Sigmoid colon (tissue), 7 donors: ENCODE data around the gene FAM120B. TPM values are rescaled to one million over a fixed set of nuclear protein-coding genes. Genes with fewer than 3 reads are reported as not detected.

Source experiments
- DNase-seq: peaks from one replicate; pipeline ENCODE4 v3.0.0-alpha.2; 2019
- H3K27ac ChIP-seq, 4 donors: fragments of 200-600 bp; sonication (generic); one replicate each; pipeline ENCODE4 v1.5.1; 2016 to 2019; ENCODE audit warnings: mild to moderate bottlenecking in 1 of 4
- H3K27me3 ChIP-seq, 3 donors: fragments of 200-600 bp; sonication (generic); one replicate each; pipeline ENCODE4 v1.5.1; 2019; ENCODE audit warnings: mild to moderate bottlenecking in 1 of 3
- H3K36me3 ChIP-seq, 4 donors: fragments of 200-600 bp; sonication (generic); one replicate each; pipeline ENCODE4 v1.5.1; 2016 to 2019
- H3K4me1 ChIP-seq, 4 donors: fragments of 200-600 bp; sonication (generic); one replicate each; pipeline ENCODE4 v1.5.1; 2017 to 2019
- H3K4me3 ChIP-seq, 4 donors: fragments of 200-600 bp; sonication (generic); one replicate each; pipeline ENCODE4 v1.5.1; 2017 to 2019; ENCODE audit warnings: mild to moderate bottlenecking in 2 of 4, moderate library complexity in 1 of 4
- H3K9me3 ChIP-seq, 4 donors: fragments of 200-600 bp in 3 of 4; sonication (generic) in 3 of 4; one replicate each; pipeline versions ENCODE4 v1.5.1 to v1.6.1; 2013 to 2019
- EP300 ChIP-seq, 4 donors: sonication (generic); formaldehyde crosslinking; IDR thresholded peaks; one replicate each; pipeline ENCODE4 v1.6.1; 2017; ENCODE audit warnings: antibody characterized with exemption in 4 of 4
- POLR2A ChIP-seq, 2 donors: fragments of 450-650 bp; IDR thresholded peaks; one replicate each; pipeline ENCODE4 v1.6.1; 2016; ENCODE audit warnings: antibody characterized with exemption in 2 of 2, mild to moderate bottlenecking in 2 of 2, moderate library complexity in 2 of 2
- POLR2AphosphoS5 ChIP-seq, 4 donors: sonication (generic); formaldehyde crosslinking; IDR thresholded peaks; one replicate each; pipeline ENCODE4 v1.6.1; 2017; ENCODE audit warnings: antibody characterized with exemption in 4 of 4
- WGBS, 2 donors: extraction: QIAGEN DNeasy Blood & Tissue Kit; methylation state at CpG; one replicate each; pipeline ENCODE4 v1.1.7; 2013; 5-methylcytosine and 5-hydroxymethylcytosine counted together
- intact Hi-C: fragments of 100-400 bp; cut with DNase I; formaldehyde crosslinking; loops from one replicate; pipeline ENCODE4 v1.15.1; 2023
- polyA plus RNA-seq, 3 donors: library from polyadenylated mRNA; stranded (reverse); fragments of 200-250 nt; gene quantifications; one replicate each; pipeline ENCODE4 v1.2.3, GENCODE V29; 2013
- total RNA-seq, 4 donors: library from RNA; depleted of rRNA; stranded (reverse); fragments of >200 nt; gene quantifications; one replicate each; pipeline ENCODE4 v1.1.0, GENCODE V29; 2016
- TF ChIP-seq, protein P1 (sequence below), 4 experiments: fragments of 450-650 bp in 3 of 4; fragments of 200-600 bp in 1 of 4; IDR thresholded peaks; one replicate each; pipeline ENCODE4 v1.5.1; 2016 to 2019; ENCODE audit warnings: antibody characterized with exemption in 4 of 4, mild to moderate bottlenecking in 3 of 4, moderate library complexity in 2 of 4
- donor health status: healthy with polysubstance abuse.
- donor health status: Bipolar disorder and iron deficiency.
- donor health status: healthy.

FAM120B gene
- total and polyA plus RNA-seq, 7 donors = 5.5 to 55.0 (median 29.6) TPM

DNA sequence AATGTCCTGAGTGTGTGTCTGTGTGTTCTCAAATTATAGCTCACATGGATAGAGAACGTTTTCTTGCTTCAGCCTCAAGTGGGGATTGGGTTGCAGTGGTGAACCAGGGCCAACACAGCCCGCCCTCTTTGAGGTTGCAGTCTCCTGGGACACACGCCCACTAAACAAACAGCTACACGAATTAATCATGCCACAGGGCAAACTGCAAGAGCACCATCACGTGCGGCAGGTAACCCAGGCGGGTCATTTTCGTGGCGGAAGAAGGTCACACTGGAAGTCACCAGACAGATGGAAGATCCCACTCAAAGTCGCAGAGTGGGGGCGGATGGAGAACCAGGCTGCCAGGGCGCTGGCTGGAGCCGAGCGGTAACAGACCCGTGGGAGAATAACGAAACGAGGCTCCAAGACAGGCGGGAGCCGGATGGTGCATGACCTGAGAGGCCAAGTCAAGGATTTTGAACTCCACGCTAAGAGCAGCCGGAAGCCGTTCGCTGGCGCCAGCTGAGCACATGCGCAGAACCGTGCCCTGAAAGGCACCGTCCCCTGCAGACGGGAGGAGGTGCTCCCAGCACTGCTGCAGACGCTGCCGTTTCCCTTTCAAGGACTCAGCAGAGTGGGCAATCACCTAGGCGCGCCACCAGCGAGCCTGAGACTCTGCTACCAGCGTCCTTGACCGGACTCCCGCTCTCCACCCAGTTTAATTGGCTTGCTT lies 26.4 kb upstream of the FAM120B start:
- H3K27ac ChIP-seq = peak overlapping the region; percentile 23 to 53 (median 49)
- 8 to 52% methylated on average over 36 of the region's 36 CpGs for WGBS, 2 donors
- intact Hi-C loops = no loop called here
- H3K4me3 ChIP-seq = peak overlapping the region in 3 of 4 donors; percentile 22 to 44 (median 27)
- TF ChIP-seq POLR2A (IDR thresholded peaks at IDR 0.05) (no peak), POLR2AphosphoS5 (IDR thresholded peaks at IDR 0.05) (peak in 1 of 4 donors; percentile 35), EP300 (IDR thresholded peaks at IDR 0.05) (no peak)
- TF ChIP-seq, protein P1, sequence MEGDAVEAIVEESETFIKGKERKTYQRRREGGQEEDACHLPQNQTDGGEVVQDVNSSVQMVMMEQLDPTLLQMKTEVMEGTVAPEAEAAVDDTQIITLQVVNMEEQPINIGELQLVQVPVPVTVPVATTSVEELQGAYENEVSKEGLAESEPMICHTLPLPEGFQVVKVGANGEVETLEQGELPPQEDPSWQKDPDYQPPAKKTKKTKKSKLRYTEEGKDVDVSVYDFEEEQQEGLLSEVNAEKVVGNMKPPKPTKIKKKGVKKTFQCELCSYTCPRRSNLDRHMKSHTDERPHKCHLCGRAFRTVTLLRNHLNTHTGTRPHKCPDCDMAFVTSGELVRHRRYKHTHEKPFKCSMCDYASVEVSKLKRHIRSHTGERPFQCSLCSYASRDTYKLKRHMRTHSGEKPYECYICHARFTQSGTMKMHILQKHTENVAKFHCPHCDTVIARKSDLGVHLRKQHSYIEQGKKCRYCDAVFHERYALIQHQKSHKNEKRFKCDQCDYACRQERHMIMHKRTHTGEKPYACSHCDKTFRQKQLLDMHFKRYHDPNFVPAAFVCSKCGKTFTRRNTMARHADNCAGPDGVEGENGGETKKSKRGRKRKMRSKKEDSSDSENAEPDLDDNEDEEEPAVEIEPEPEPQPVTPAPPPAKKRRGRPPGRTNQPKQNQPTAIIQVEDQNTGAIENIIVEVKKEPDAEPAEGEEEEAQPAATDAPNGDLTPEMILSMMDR (IDR thresholded peaks at IDR 0.05) = no peak
- H3K9me3 ChIP-seq = no peaks in the 10 kb centered on the region
- peaks cover 0 to 14% (median 0%) of the 10 kb centered on the region in 4 donors for H3K36me3 ChIP-seq
- peak; percentile 76 for DNase-seq
- H3K27me3 ChIP-seq = peaks cover 0 to 3% (median 0%) of the 10 kb centered on the region in 3 donors
- no peaks in the 10 kb centered on the region for H3K4me1 ChIP-seq

GRCh38 chr6:170280689-170281045 lies 25.9 kb upstream of the FAM120B start:
- Histone ChIP-seq H3K4me1 (no peaks in the 10 kb centered on the region), H3K27me3 (peaks cover 0 to 3% (median 0%) of the 10 kb centered on the region in 3 donors), H3K4me3 (peak overlapping the region in 3 of 4 donors; percentile 22 to 44 (median 27)), H3K27ac (peak overlapping the region; percentile 23 to 53 (median 49)), H3K36me3 (peaks cover 0 to 16% (median 0%) of the 10 kb centered on the region in 4 donors), H3K9me3 (no peaks in the 10 kb centered on the region)
- WGBS, 2 donors = 13 to 62% methylated on average over 23 of the region's 23 CpGs
- TF ChIP-seq, protein P1 (IDR thresholded peaks at IDR 0.05) = no peak
- no peak for TF ChIP-seq EP300 (IDR thresholded peaks at IDR 0.05)
- TF ChIP-seq POLR2AphosphoS5 (IDR thresholded peaks at IDR 0.05) = no peak
- no peak for TF ChIP-seq POLR2A (IDR thresholded peaks at IDR 0.05)
- DNase-seq = no peak
- intact Hi-C loops = no loop called here

DNA sequence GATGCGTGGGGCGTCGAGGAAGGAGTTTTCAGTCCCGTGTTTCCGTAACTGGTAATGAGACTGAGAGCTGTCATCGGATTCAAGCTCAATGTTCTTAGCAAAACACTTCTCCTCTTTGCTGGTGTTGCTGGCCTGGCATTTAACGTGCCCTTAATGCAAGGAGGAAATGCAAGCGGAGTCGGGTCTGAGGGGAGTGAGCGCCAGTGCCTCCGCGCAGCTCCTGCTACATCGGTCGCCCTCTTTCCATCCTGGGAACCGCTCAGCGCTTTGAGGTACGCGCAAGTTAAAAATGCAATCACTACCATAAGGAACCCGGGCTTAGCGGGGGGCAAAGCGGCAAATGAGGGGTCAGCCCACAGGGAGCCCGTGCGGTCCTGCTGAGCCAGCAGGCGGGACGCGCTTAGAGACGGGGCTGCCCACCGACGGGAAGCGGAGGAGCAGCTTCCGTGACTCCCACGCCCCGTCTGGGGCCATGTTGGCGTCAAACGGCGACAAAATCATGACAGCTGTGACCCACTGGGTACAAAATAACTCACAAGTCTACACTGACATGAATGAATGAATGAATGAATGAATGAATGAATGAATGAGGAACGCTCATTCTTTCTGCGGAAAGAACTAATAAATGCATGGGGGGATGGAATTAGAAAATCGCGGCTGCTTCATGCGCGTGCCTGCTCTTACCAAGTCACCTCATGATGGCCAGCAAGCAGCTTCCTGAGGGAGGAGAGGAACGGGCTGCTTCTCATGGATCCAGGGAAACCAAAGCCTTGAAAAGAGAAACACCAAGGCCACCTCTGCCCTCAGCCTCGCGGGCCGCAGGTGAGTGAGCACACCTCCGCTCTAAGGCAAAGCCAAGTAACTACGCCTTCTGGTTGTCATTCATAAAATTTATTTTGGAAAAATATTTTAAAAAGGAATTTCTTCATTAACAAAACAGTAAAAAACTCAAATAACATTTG lies 24.9 kb upstream of the FAM120B start:
- WGBS, 2 donors = 91 to 95% methylated on average over 48 of the region's 48 CpGs
- H3K27ac ChIP-seq = no peak overlapping the region
- intact Hi-C loops = no loop called here
- peak; percentile 33 for DNase-seq
- H3K36me3 ChIP-seq = peaks cover 0 to 16% (median 0%) of the 10 kb centered on the region in 4 donors
- H3K4me3 ChIP-seq = no peak overlapping the region
- no peaks in the 10 kb centered on the region for H3K9me3 ChIP-seq
- TF ChIP-seq POLR2AphosphoS5 (IDR thresholded peaks at IDR 0.05) (no peak), POLR2A (IDR thresholded peaks at IDR 0.05) (no peak), EP300 (IDR thresholded peaks at IDR 0.05) (no peak)
- TF ChIP-seq, protein P1 (IDR thresholded peaks at IDR 0.05) = no peak
- H3K27me3 ChIP-seq = peaks cover 0 to 11% (median 4%) of the 10 kb centered on the region in 3 donors
- H3K4me1 ChIP-seq = no peaks in the 10 kb centered on the region

GRCh38 chr6:170282512-170283158 lies 23.9 kb upstream of the FAM120B start:
- peak; percentile 46 for DNase-seq
- no peak overlapping the region for H3K4me3 ChIP-seq

More at GRCh38 chr6:170282512-170283158, 23.9 kb upstream of the FAM120B start:
- Histone ChIP-seq H3K9me3 (no peaks in the 10 kb centered on the region), H3K27ac (no peak overlapping the region), H3K36me3 (peaks cover 0 to 16% (median 0%) of the 10 kb centered on the region in 4 donors), H3K27me3 (peaks cover 0 to 20% (median 13%) of the 10 kb centered on the region in 3 donors), H3K4me1 (no peaks in the 10 kb centered on the region)
- TF ChIP-seq EP300 (IDR thresholded peaks at IDR 0.05) = no peak
- no peak for TF ChIP-seq POLR2AphosphoS5 (IDR thresholded peaks at IDR 0.05)
- TF ChIP-seq POLR2A (IDR thresholded peaks at IDR 0.05) = no peak
- TF ChIP-seq, protein P1 (IDR thresholded peaks at IDR 0.05) = no peak
- intact Hi-C loops = no loop called here
- whole genome bisulfite sequencing, 2 donors = 95% methylated on average over 28 of the region's 28 CpGs
